GM12878 (cell line): ENCODE measurements around the gene SPIRE1. TPM values are rescaled to one million over a fixed set of nuclear protein-coding genes. Genes with fewer than 3 reads are reported as not detected.

ENCODE experiments used
- ATAC-seq: fragments of 200-7000 bp; cut with Tn5 transposase; 3 replicates; pipeline ENCODE4 v1.9.1; 2020; ENCODE audit warnings: mild to moderate bottlenecking, moderate library complexity
- BruUV-seq: library from RNA; stranded (reverse); fragments of 400-500 nt; replicated peaks from 2 replicates; lab custom pipeline; 2021; lab: Mats Ljungman, UMichigan
- CTCF ChIA-PET: fragments of 300-600 bp; sonication (Branson Sonifier 250); formaldehyde crosslinking; extraction: SDS; loops from one replicate; lab custom pipeline; 2021; ENCODE audit warnings: inconsistent platforms; lab: Yijun Ruan, JAX
- POLR2A ChIA-PET: fragments of 350-600 bp; formaldehyde crosslinking; extraction: SDS; loops from one replicate; lab custom pipeline; 2021; ENCODE audit warnings: inconsistent platforms; lab: Charles Lee
- RAD21 ChIA-PET: fragments of 300-600 bp; sonication (Branson Sonifier 250); formaldehyde crosslinking; loops from one replicate; lab custom pipeline; 2023; ENCODE audit warnings: antibody characterized with exemption; ENCODE audit not compliant: unreplicated experiment; lab: Charles Lee
- SMC1A ChIA-PET: fragments of 300-600 bp; sonication (Branson Sonifier 250); formaldehyde crosslinking; loops from one replicate; lab custom pipeline; 2023; ENCODE audit not compliant: unreplicated experiment, uncharacterized antibody; lab: Charles Lee
- DNase-seq: peaks from one replicate; pipeline ENCODE4 v3.0.0-alpha.2; 2011; ENCODE audit warnings: low read depth, low spot score
- FAIRE-seq: peaks from 3 replicates; lab custom pipeline; 2011; peaks lifted over from hg19 to GRCh38; lab: Jason Lieb, UNC
- H2AFZ ChIP-seq: 2 replicates; pipeline ENCODE4 v1.6.0; 2011; ENCODE audit warnings: low read depth, low read length, control low read depth; ENCODE audit not compliant: control insufficient read depth
- H3K27ac ChIP-seq: 2 replicates; pipeline ENCODE4 v1.5.1; 2011; ENCODE audit warnings: control low read depth; ENCODE audit not compliant: control insufficient read depth, insufficient read depth
- H3K27me3 ChIP-seq, 2 experiments: replicated peaks in 1 of 2; 2 replicates each; pipeline versions ENCODE4 v1.6.0 to v1.6.1; 2011; ENCODE audit warnings: low read length in 1 of 2; ENCODE audit not compliant: control insufficient read depth in 2 of 2, insufficient read depth in 2 of 2
- H3K36me3 ChIP-seq, 2 experiments: 2 replicates each; pipeline ENCODE4 v1.5.1; 2011; ENCODE audit warnings: low read length in 1 of 2; ENCODE audit not compliant: control insufficient read depth in 2 of 2, insufficient read depth in 2 of 2
- H3K4me1 ChIP-seq: 2 replicates; pipeline ENCODE4 v1.6.1; 2011; ENCODE audit warnings: mild to moderate bottlenecking, low read length, moderate library complexity, mixed read lengths; ENCODE audit not compliant: control insufficient read depth, insufficient read depth
- H3K4me2 ChIP-seq: 2 replicates; pipeline ENCODE4 v1.6.0; 2011; ENCODE audit warnings: control low read depth; ENCODE audit not compliant: control insufficient read depth, insufficient read depth
- H3K4me3 ChIP-seq: fragments of 200-600 bp; sonication (generic); 2 replicates; pipeline ENCODE4 v1.5.1; 2016
- H3K79me2 ChIP-seq: 2 replicates; pipeline ENCODE4 v1.6.0; 2011; ENCODE audit warnings: low read length; ENCODE audit not compliant: control insufficient read depth, insufficient read depth
- H3K9ac ChIP-seq: 2 replicates; pipeline ENCODE4 v1.8.0; 2011; ENCODE audit warnings: low read length, control low read depth, mixed read lengths; ENCODE audit not compliant: control insufficient read depth, insufficient read depth
- H3K9me3 ChIP-seq: replicated peaks from 3 replicates; pipeline ENCODE4 v1.5.1; 2011; ENCODE audit warnings: mild to moderate bottlenecking, low read length; ENCODE audit not compliant: control insufficient read depth, insufficient read depth
- H4K20me1 ChIP-seq: 2 replicates; pipeline ENCODE4 v1.6.0; 2011; ENCODE audit not compliant: control insufficient read depth, insufficient read depth
- BMI1 ChIP-seq: fragments of 450-650 bp; IDR thresholded peaks from 2 replicates; pipeline ENCODE4 v1.6.1; 2016; ENCODE audit warnings: mild to moderate bottlenecking, moderate library complexity, borderline replicate concordance
- CEBPB ChIP-seq, 2 experiments: fragments of 150-350 bp in 1 of 2; IDR thresholded peaks; 2 replicates each; pipeline ENCODE4 v1.6.1; 2012 to 2014; ENCODE audit warnings: low read depth in 2 of 2, low read length in 2 of 2, borderline replicate concordance in 1 of 2, inconsistent platforms in 1 of 2
- EZH2 ChIP-seq: IDR thresholded peaks from 2 replicates; pipeline ENCODE4 v1.6.1; 2012; ENCODE audit warnings: low read depth, mild to moderate bottlenecking, control low read depth, inconsistent platforms, low read length, borderline replicate concordance; ENCODE audit not compliant: control insufficient read depth
- GABPA ChIP-seq: IDR thresholded peaks from 2 replicates; pipeline ENCODE4 v1.6.1; 2014; ENCODE audit warnings: antibody characterized with exemption, low read depth, mild to moderate bottlenecking, inconsistent platforms
- MYC ChIP-seq: IDR thresholded peaks from 2 replicates; pipeline ENCODE4 v1.6.1; 2011; ENCODE audit warnings: mild to moderate bottlenecking, low read length, moderate library complexity, inconsistent platforms; ENCODE audit not compliant: insufficient read depth, insufficient replicate concordance, insufficient read length, severe bottlenecking
- NFXL1 ChIP-seq: fragments of 450-650 bp; IDR thresholded peaks from 2 replicates; pipeline ENCODE4 v1.6.1; 2017; ENCODE audit warnings: antibody characterized with exemption, mild to moderate bottlenecking, borderline replicate concordance
- NFYB ChIP-seq: IDR thresholded peaks from 2 replicates; pipeline ENCODE4 v1.6.1; 2011; ENCODE audit warnings: low read depth, mild to moderate bottlenecking, low read length, improper control_type of control experiment, moderate library complexity; ENCODE audit not compliant: insufficient read depth
- NR2F1 ChIP-seq: fragments of 450-650 bp; conservative IDR thresholded peaks from 2 replicates; pipeline ENCODE4 v1.6.1; 2017; ENCODE audit warnings: mild to moderate bottlenecking
- PAX5 ChIP-seq: IDR thresholded peaks from 2 replicates; pipeline ENCODE4 v1.6.1; 2011; ENCODE audit warnings: low read depth, low read length, borderline replicate concordance
- PAX8 ChIP-seq: fragments of 450-650 bp; IDR thresholded peaks from 2 replicates; pipeline ENCODE4 v1.6.1; 2017; ENCODE audit warnings: mild to moderate bottlenecking, moderate library complexity
- POLR2AphosphoS5 ChIP-seq: IDR thresholded peaks from 2 replicates; pipeline ENCODE4 v1.6.1; 2011; ENCODE audit warnings: mild to moderate bottlenecking, low read length, inconsistent platforms
- SIX5 ChIP-seq: IDR thresholded peaks from 2 replicates; pipeline ENCODE4 v1.6.1; 2011; ENCODE audit warnings: mild to moderate bottlenecking, low read depth, low read length, moderate library complexity; ENCODE audit not compliant: severe bottlenecking
- SMAD1 ChIP-seq: fragments of 450-650 bp; IDR thresholded peaks from 2 replicates; pipeline ENCODE4 v1.6.1; 2018; ENCODE audit warnings: mild to moderate bottlenecking, low read depth; ENCODE audit not compliant: partially characterized antibody
- SREBF1 ChIP-seq: IDR thresholded peaks from 2 replicates; pipeline ENCODE4 v1.6.1; 2012; ENCODE audit warnings: mild to moderate bottlenecking, low read length
- STAT1 ChIP-seq: fragments of 450-650 bp; conservative IDR thresholded peaks from 2 replicates; pipeline ENCODE4 v1.6.1; 2014; ENCODE audit warnings: antibody characterized with exemption, mild to moderate bottlenecking
- TAF1 ChIP-seq: IDR thresholded peaks from 2 replicates; pipeline ENCODE4 v1.6.1; 2011; ENCODE audit warnings: mild to moderate bottlenecking, low read depth, low read length, borderline replicate concordance
- WGBS: methylation state at CpG from one replicate; pipeline ENCODE4 v1.1.6; 2016; ENCODE audit warnings: low lambda C conversion rate; ENCODE audit not compliant: insufficient replicate concordance, insufficient coverage; ENCODE audit errors: missing lambda C conversion rate; 5-methylcytosine and 5-hydroxymethylcytosine counted together
- in situ Hi-C: fragments of 300-500 bp; cut with MboI; formaldehyde crosslinking; loops from 9 replicates; pipeline ENCODE4 v1.14.3; 2018; ENCODE audit warnings: mixed read lengths
- intact Hi-C: fragments of 100-400 bp; cut with micrococcal nuclease; formaldehyde crosslinking; loops from one replicate; pipeline ENCODE4 v1.14.2; 2022; ENCODE audit not compliant: unreplicated experiment
- polyA plus RNA-seq, 11 experiments: library from polyadenylated mRNA; depleted of rRNA in 4 of 11; unstranded in 6 of 11; stranded (reverse) in 5 of 11; fragments of >200 nt; fragmentation: Nextera tagmentation in 4 of 11; fragmentation: Illumina TruSeq in 1 of 11; extraction: Ambion mirVana in 4 of 11; extraction: Trizol in 1 of 11; gene quantifications; 1 replicate in 1 of 11; 2 replicates in 10 of 11; pipeline versions ENCODE4 v1.2.1 to v1.2.3, GENCODE V29; 2011 to 2016; ENCODE audit warnings: inconsistent platforms in 2 of 11, missing spikeins in 2 of 11, low read depth in 1 of 11
- total RNA-seq, 4 experiments: library from RNA; depleted of rRNA in 3 of 4; stranded (reverse); fragments of >200 nt in 3 of 4; fragmentation: Illumina TruSeq in 1 of 4; extraction: Trizol in 1 of 4; gene quantifications; 2 replicates each; pipeline versions ENCODE4 v1.2.1 to v1.2.3, GENCODE V29; 2013 to 2021
- TF ChIP-seq, protein P1 (sequence below): fragments of 450-650 bp; IDR thresholded peaks from 2 replicates; pipeline ENCODE4 v1.6.1; 2016; ENCODE audit warnings: mild to moderate bottlenecking
- TF ChIP-seq, protein P2 (sequence below): fragments of 450-650 bp; IDR thresholded peaks from 2 replicates; pipeline ENCODE4 v1.6.1; 2018; ENCODE audit warnings: borderline replicate concordance, mild to moderate bottlenecking; ENCODE audit not compliant: partially characterized antibody
- TF ChIP-seq, protein P3 (sequence below): IDR thresholded peaks from 2 replicates; pipeline ENCODE4 v1.6.1; 2012; ENCODE audit warnings: low read depth, low read length, improper control_type of control experiment
- TF ChIP-seq, protein P4 (sequence below): IDR thresholded peaks from 2 replicates; pipeline ENCODE4 v1.6.1; 2012; ENCODE audit warnings: low read depth, low read length, improper control_type of control experiment

The SPIRE1 gene
- total and polyA plus RNA-seq, 10 of the 15 experiments (the other 5 are each of a cell fraction or from before 2014, with no cell fraction given) = 0.18 to 9.2 (median 4.3) TPM

DNA sequence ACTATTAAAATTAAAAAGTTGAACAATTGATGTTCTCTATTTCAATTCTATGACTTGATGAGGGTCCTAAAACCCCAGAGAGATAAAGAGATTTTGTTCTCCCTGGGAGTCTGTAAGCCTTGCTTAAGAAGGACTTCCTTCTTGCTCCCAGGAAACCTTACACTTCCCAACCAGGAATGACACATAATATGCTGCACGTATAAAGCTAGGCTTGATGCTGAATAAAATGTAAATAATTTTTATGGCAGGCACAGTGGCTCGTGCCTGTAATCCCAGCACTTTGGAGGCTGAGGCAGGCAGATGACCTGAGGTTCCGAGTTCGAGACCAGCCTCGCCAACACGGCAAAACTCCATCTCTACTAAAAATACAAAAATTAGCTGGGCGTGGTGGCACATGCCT lies 27.8 kb downstream of the SPIRE1 start:
- no peaks in the 10 kb centered on the region for H3K36me3 ChIP-seq
- ATAC-seq (no peak), FAIRE-seq (no peak), DNase-seq (no peak)
- ChIA-PET POLR2A (no interaction called here), SMC1A (no interaction called here), CTCF (no interaction called here), RAD21 (interaction anchor here (1.0 kb wide), 1 partner anchor 243 kb away, joined by 3 read pairs; no protein-coding TSS in a partner anchor)
- H3K27me3 ChIP-seq = no peaks in the 10 kb centered on the region
- no peak overlapping the region for H3K4me2 ChIP-seq
- 81% methylated on average over 7 of the region's 7 CpGs for WGBS
- intact Hi-C loops (no loop called here), in situ Hi-C loops (no loop called here)
- H3K4me1 ChIP-seq = no peaks in the 10 kb centered on the region
- H3K79me2 ChIP-seq = no peaks in the 10 kb centered on the region
- no peak overlapping the region for H2AFZ ChIP-seq
- H3K27ac ChIP-seq = no peak overlapping the region
- no peaks in the 10 kb centered on the region for H4K20me1 ChIP-seq
- H3K9me3 ChIP-seq = no peaks in the 10 kb centered on the region
- BruUV-seq = no TSS peak
- H3K4me3 ChIP-seq = no peak overlapping the region
- H3K9ac ChIP-seq = no peak overlapping the region
- TF ChIP-seq BMI1 (no peak), GABPA (no peak), NFXL1 (no peak), NR2F1 (no peak), TAF1 (no peak), SIX5 (no peak), PAX8 (no peak), POLR2AphosphoS5 (no peak), STAT1 (no peak), MYC (no peak), PAX5 (no peak), SREBF1 (no peak), CEBPB (IDR thresholded peaks at IDR 0.05; ENCODE audit: borderline replicate concordance in 1 of 2, low read depth in 2 of 2, low read length in 2 of 2) (no peak), EZH2 (no peak), SMAD1 (no peak), NFYB (no peak)
- TF ChIP-seq, protein P1, sequence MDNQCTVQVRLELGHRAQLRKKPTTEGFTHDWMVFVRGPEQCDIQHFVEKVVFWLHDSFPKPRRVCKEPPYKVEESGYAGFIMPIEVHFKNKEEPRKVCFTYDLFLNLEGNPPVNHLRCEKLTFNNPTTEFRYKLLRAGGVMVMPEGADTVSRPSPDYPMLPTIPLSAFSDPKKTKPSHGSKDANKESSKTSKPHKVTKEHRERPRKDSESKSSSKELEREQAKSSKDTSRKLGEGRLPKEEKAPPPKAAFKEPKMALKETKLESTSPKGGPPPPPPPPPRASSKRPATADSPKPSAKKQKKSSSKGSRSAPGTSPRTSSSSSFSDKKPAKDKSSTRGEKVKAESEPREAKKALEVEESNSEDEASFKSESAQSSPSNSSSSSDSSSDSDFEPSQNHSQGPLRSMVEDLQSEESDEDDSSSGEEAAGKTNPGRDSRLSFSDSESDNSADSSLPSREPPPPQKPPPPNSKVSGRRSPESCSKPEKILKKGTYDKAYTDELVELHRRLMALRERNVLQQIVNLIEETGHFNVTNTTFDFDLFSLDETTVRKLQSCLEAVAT = no peak
- TF ChIP-seq, protein P2, sequence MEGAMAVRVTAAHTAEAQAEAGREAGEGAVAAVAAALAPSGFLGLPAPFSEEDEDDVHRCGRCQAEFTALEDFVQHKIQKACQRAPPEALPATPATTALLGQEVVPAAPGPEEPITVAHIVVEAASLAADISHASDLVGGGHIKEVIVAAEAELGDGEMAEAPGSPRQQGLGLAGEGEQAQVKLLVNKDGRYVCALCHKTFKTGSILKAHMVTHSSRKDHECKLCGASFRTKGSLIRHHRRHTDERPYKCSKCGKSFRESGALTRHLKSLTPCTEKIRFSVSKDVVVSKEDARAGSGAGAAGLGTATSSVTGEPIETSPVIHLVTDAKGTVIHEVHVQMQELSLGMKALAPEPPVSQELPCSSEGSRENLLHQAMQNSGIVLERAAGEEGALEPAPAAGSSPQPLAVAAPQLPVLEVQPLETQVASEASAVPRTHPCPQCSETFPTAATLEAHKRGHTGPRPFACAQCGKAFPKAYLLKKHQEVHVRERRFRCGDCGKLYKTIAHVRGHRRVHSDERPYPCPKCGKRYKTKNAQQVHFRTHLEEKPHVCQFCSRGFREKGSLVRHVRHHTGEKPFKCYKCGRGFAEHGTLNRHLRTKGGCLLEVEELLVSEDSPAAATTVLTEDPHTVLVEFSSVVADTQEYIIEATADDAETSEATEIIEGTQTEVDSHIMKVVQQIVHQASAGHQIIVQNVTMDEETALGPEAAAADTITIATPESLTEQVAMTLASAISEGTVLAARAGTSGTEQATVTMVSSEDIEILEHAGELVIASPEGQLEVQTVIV = no peak
- TF ChIP-seq, protein P3, sequence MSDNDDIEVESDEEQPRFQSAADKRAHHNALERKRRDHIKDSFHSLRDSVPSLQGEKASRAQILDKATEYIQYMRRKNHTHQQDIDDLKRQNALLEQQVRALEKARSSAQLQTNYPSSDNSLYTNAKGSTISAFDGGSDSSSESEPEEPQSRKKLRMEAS = no peak
- TF ChIP-seq, protein P4, sequence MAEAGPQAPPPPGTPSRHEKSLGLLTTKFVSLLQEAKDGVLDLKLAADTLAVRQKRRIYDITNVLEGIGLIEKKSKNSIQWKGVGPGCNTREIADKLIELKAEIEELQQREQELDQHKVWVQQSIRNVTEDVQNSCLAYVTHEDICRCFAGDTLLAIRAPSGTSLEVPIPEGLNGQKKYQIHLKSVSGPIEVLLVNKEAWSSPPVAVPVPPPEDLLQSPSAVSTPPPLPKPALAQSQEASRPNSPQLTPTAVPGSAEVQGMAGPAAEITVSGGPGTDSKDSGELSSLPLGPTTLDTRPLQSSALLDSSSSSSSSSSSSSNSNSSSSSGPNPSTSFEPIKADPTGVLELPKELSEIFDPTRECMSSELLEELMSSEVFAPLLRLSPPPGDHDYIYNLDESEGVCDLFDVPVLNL = no peak
